MG63 (cell line): Measurements from ENCODE around the gene MGLL. TPM values are rescaled to one million over a fixed set of nuclear protein-coding genes. Genes with fewer than 3 reads are reported as not detected.

ENCODE experiments used
- DNase-seq: peaks from one replicate; pipeline ENCODE4 v3.0.0-alpha.2; 2020
- H3K27me3 ChIP-seq: fragments of 250-450 bp; sonication (Bioruptor Pico); 2 replicates; pipeline ENCODE4 v1.5.1; 2020; ENCODE audit warnings: mild to moderate bottlenecking, moderate library complexity
- H3K36me3 ChIP-seq: fragments of 250-450 bp; sonication (Bioruptor Pico); 2 replicates; pipeline ENCODE4 v1.5.1; 2020; ENCODE audit warnings: mild to moderate bottlenecking, moderate library complexity
- H3K4me3 ChIP-seq: fragments of 250-450 bp; sonication (Bioruptor Pico); 2 replicates; pipeline ENCODE4 v1.5.1; 2020; ENCODE audit warnings: mild to moderate bottlenecking, moderate library complexity
- H3K9me3 ChIP-seq: fragments of 250-450 bp; sonication (Bioruptor Pico); 2 replicates; pipeline ENCODE4 v1.5.1; 2020; ENCODE audit warnings: mild to moderate bottlenecking, moderate library complexity
- total RNA-seq: library from RNA; depleted of rRNA; stranded (reverse); fragments of >200 nt; shearing (Covaris generic); gene quantifications from 2 replicates; pipeline ENCODE4 v1.2.3, GENCODE V29; 2014; ENCODE audit warnings: low replicate concordance

MGLL gene
- total RNA-seq, 1 experiment from 2014 or later, result 29.0 TPM

- no peak for DNase-seq
- Histone ChIP-seq H3K9me3 (no peaks in the 10 kb centered on the region), H3K36me3 (peaks cover 19% of the 10 kb centered on the region), H3K4me3 (no peak overlapping the region), H3K27me3 (no peaks in the 10 kb centered on the region)
These were observed 100.1 kb downstream of the MGLL start for GRCh38 chr3:127722091-127722784.

GRCh38 chr3:127720985-127721935 is 101.1 kb downstream of the MGLL start:
- DNase-seq, result no peak
- no peaks in the 10 kb centered on the region for H3K27me3 ChIP-seq
- H3K4me3 ChIP-seq, result no peak overlapping the region
- H3K36me3 ChIP-seq, result peaks cover 19% of the 10 kb centered on the region
- no peaks in the 10 kb centered on the region for H3K9me3 ChIP-seq

DNA sequence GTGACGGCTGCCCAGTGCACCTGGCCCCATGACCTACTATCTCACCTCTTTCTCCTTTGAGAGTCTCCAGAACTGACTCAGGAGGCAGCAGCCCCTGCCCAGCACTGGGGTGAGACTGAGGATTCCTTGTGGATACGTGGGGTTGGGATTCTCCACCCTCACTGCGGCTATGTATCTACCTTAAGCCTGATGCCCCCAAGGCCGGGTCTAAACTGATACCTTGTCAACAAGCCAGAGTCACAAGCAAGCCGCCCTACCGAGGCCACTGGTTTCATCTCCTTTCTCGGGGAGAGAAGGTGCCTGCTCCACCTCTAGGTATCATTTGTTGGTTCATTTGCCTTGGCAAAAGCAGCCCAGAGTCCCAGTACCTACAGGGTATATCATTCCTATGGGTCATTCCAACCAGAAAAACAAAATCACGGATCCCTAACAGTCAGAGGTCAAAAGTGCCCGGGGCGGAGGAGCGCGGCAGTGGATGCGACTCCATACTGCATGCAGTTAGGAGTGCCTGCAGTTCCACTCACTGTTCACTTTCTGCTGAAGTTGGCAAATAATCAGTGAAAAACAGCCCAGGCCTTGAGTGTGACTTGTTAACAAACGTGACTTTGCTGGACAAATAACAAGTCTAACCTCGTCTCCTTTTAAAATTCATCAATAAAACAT is 102.0 kb downstream of the MGLL start:
- H3K27me3 ChIP-seq, result no peaks in the 10 kb centered on the region
- no peaks in the 10 kb centered on the region for H3K9me3 ChIP-seq
- no peak overlapping the region for H3K4me3 ChIP-seq
- no peak for DNase-seq
- H3K36me3 ChIP-seq, result peaks cover 19% of the 10 kb centered on the region

GRCh38 chr3:127719369-127719768 is 102.9 kb downstream of the MGLL start:
- Histone ChIP-seq H3K36me3 (peaks cover 19% of the 10 kb centered on the region), H3K9me3 (no peaks in the 10 kb centered on the region), H3K27me3 (no peaks in the 10 kb centered on the region), H3K4me3 (no peak overlapping the region)
- DNase-seq, result no peak

GRCh38 chr3:127718916-127719290 is 103.4 kb downstream of the MGLL start:
- no peak overlapping the region for H3K4me3 ChIP-seq
- DNase-seq, result no peak
- no peaks in the 10 kb centered on the region for H3K9me3 ChIP-seq
- H3K36me3 ChIP-seq, result peaks cover 19% of the 10 kb centered on the region
- H3K27me3 ChIP-seq, result no peaks in the 10 kb centered on the region

DNA sequence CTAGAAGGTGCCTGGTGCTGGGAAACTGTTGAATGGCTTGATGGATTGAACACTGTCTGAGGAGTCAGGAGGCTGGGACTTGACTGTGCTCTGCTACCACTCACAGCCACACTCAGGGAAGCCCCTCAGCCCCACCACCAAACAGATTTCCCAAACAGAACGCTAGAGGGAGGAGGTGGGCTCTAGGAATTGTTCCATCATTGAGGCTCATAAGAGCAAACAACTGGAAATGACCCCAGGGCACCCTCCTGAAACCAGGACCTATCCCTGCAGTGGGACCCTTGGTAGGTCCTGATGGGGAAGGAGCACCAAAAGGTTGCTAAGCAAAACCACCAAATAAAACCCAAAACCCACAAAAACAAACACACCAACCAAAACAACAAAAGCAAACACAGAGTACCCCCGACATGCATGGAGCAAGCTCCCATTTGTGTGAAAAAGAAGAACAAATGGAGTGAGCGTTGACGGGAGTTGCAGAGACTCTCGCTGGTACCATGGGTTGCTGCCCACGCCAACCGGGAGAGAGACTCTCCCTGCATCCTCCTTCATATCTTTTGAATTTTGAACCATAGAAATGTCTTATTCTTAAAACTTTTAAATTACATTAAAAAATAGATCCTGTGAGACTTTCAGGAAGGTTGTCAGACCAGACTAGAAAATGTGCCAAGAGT is 103.9 kb downstream of the MGLL start:
- Histone ChIP-seq H3K27me3 (no peaks in the 10 kb centered on the region), H3K4me3 (no peak overlapping the region), H3K36me3 (peaks cover 18% of the 10 kb centered on the region), H3K9me3 (no peaks in the 10 kb centered on the region)
- no peak for DNase-seq

GRCh38 chr3:127717357-127718244 is 104.7 kb downstream of the MGLL start:
- H3K4me3 ChIP-seq, result no peak overlapping the region
- no peaks in the 10 kb centered on the region for H3K27me3 ChIP-seq
- peaks cover 18% of the 10 kb centered on the region for H3K36me3 ChIP-seq
- DNase-seq, result no peak
- no peaks in the 10 kb centered on the region for H3K9me3 ChIP-seq

DNA sequence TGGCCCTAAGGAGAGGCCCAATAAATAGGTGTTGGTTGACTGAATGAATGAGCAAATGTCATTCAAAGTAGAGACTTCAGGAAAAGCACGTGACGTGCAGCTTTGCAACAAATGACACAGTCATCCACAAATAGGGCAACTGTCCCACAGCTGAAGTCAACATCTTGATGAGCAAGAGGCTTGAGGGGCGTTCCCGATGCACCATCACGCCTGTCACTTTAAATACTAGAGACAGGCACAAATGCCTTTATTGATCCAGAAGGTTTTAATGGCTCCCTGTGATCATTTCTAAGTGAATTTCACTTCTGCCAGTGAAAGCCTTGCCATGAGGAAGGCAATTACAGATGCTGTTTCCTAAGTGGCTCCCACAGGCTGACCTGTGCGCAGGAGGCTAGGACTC is 105.9 kb downstream of the MGLL start:
- no peak overlapping the region for H3K4me3 ChIP-seq
- no peaks in the 10 kb centered on the region for H3K9me3 ChIP-seq
- no peak for DNase-seq
- H3K27me3 ChIP-seq, result no peaks in the 10 kb centered on the region
- H3K36me3 ChIP-seq, result peaks cover 17% of the 10 kb centered on the region; the same call in 1 of the 2 replicates

GRCh38 chr3:127715532-127715931 is 106.8 kb downstream of the MGLL start:
- Histone ChIP-seq H3K27me3 (no peaks in the 10 kb centered on the region), H3K4me3 (no peak overlapping the region), H3K36me3 (peaks cover 17% of the 10 kb centered on the region; the same call in 1 of the 2 replicates), H3K9me3 (no peaks in the 10 kb centered on the region)
- DNase-seq, result no peak

- Histone ChIP-seq H3K36me3 (peaks cover 20% of the 10 kb centered on the region), H3K9me3 (no peaks in the 10 kb centered on the region), H3K27me3 (no peaks in the 10 kb centered on the region), H3K4me3 (no peak overlapping the region)
- DNase-seq, result no peak
These were observed 107.4 kb downstream of the MGLL start for GRCh38 chr3:127714866-127715265.

- Histone ChIP-seq H3K27me3 (no peaks in the 10 kb centered on the region), H3K4me3 (no peak overlapping the region), H3K36me3 (peaks cover 27% of the 10 kb centered on the region), H3K9me3 (no peaks in the 10 kb centered on the region)
- DNase-seq, result no peak
These were observed 108.2 kb downstream of the MGLL start for GRCh38 chr3:127714125-127714571.

DNA sequence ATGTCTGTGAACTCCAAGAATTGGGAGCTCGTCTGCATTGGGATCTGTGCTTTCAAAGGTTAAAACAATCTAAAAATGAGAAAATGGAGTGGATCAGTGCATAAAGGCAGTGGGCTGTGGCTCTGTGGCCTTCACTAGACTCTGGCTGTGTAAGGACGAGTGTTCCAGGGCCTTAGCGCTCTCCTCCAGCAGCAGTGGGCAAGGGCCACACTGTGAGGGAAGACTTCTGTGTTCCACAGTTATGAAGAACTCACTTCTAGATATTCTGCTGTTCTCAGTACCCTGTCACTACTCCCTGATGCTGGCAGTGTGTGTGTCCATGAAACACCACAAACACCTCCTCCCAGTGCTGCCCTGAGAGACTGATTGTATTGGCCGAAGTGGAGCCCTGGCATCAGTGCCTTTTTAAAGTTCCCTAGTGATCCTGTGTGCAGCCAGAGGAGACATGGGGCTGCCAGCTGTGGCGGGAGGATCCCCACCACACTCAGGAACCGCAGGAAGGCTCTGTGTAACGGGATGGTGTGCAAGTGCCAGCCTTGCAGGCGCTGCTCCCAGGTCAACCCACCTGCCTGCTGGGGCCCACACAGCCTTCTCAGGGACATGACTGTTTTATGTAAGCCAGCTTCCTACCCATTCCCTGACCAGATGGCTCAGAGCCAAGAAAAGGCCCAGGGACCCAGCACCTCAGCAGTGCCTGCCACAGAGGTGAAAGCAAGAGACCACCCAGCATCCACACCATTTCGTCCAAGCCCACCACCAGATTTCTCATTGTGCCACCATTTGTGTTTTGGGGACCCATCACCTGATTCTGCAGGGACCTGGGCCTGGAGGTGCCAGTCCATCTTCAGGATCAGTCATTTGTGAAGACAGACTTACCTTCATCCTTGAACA is 109.2 kb downstream of the MGLL start:
- H3K27me3 ChIP-seq, result no peaks in the 10 kb centered on the region
- H3K36me3 ChIP-seq, result peaks cover 31% of the 10 kb centered on the region
- DNase-seq, result no peak
- H3K9me3 ChIP-seq, result no peaks in the 10 kb centered on the region
- H3K4me3 ChIP-seq, result no peak overlapping the region

DNA sequence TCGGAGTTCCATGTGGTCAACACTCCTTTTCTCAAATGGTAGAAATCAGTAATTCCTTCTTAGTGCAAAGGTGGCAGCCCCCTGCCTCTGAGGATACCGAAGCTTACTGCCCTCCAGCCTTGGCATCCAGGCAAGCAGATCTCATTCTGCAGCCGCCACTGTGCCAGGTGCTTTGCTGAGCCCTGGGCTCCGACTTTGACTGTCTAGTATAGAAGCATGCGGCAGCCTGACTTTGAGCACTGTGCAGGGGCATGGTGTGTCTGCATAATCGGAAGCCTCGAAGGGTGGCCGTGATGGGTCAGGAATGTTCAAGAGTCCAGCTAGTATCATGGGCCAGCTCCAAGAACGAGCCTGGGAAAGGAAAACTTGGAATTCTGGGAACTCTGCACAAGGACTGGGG is 109.9 kb downstream of the MGLL start:
- no peak for DNase-seq
- Histone ChIP-seq H3K27me3 (no peaks in the 10 kb centered on the region), H3K4me3 (no peak overlapping the region), H3K36me3 (peaks cover 37% of the 10 kb centered on the region), H3K9me3 (no peaks in the 10 kb centered on the region)

GRCh38 chr3:127711896-127712295 is 110.4 kb downstream of the MGLL start:
- Histone ChIP-seq H3K36me3 (peaks cover 41% of the 10 kb centered on the region), H3K9me3 (no peaks in the 10 kb centered on the region), H3K27me3 (no peaks in the 10 kb centered on the region), H3K4me3 (no peak overlapping the region)
- DNase-seq, result no peak
